ENCODE measurements around the gene FBXO45. TPM values are rescaled to one million over a fixed set of nuclear protein-coding genes. Genes with fewer than 3 reads are reported as not detected.

The FBXO45 gene
- total and polyA plus RNA-seq, 4 donors = 3.7 to 10.2 (median 5.9) TPM

GRCh38 chr3:196523841-196524240 is 44.6 kb upstream of the FBXO45 start:
- Histone ChIP-seq H3K36me3 (ENCODE audit: control insufficient read depth in 4 of 4, insufficient read depth in 4 of 4, low read length in 4 of 4) (no peaks in the 10 kb centered on the region), H3K4me3 (no peak overlapping the region), H3K27me3 (ENCODE audit: control insufficient read depth in 3 of 3, insufficient read depth in 3 of 3, low read length in 2 of 3) (no peaks in the 10 kb centered on the region), H3K27ac (ENCODE audit: low read depth in 1 of 2, low read length in 1 of 2) (no peak overlapping the region), H3K4me1 (ENCODE audit: control insufficient read depth in 5 of 5, insufficient read depth in 5 of 5, low read length in 5 of 5) (peaks cover 0 to 4% (median 0%) of the 10 kb centered on the region in 5 donors), H3K9ac (ENCODE audit: insufficient read depth in 1 of 2, low read length in 2 of 2) (no peak overlapping the region), H3K9me3 (ENCODE audit: control insufficient read depth in 4 of 4, insufficient read depth in 3 of 4, low read length in 3 of 4) (peaks cover 2 to 23% (median 12%) of the 10 kb centered on the region in 4 donors)
- ATAC-seq (ENCODE audit: insufficient read depth, low FRiP score) (no peak), DNase-seq (no peak)
- no peak for TF ChIP-seq CTCF (IDR thresholded peaks at IDR 0.05; ENCODE audit: control extremely low read depth, extremely low read depth)
- WGBS, 2 donors = 97 to 98% methylated on average over 4 of the region's 4 CpGs

- ATAC-seq (ENCODE audit: insufficient read depth, low FRiP score) (no peak), DNase-seq (no peak)
- Histone ChIP-seq H3K27ac (ENCODE audit: low read depth in 1 of 2, low read length in 1 of 2) (no peak overlapping the region), H3K36me3 (ENCODE audit: control insufficient read depth in 4 of 4, insufficient read depth in 4 of 4, low read length in 4 of 4) (no peaks in the 10 kb centered on the region), H3K9me3 (ENCODE audit: control insufficient read depth in 4 of 4, insufficient read depth in 3 of 4, low read length in 3 of 4) (peaks cover 0 to 19% (median 8%) of the 10 kb centered on the region in 4 donors), H3K4me1 (ENCODE audit: control insufficient read depth in 5 of 5, insufficient read depth in 5 of 5, low read length in 5 of 5) (peaks cover 0 to 5% (median 0%) of the 10 kb centered on the region in 5 donors), H3K27me3 (ENCODE audit: control insufficient read depth in 3 of 3, insufficient read depth in 3 of 3, low read length in 2 of 3) (no peaks in the 10 kb centered on the region), H3K9ac (ENCODE audit: insufficient read depth in 1 of 2, low read length in 2 of 2) (no peak overlapping the region), H3K4me3 (no peak overlapping the region)
- no peak for TF ChIP-seq CTCF (IDR thresholded peaks at IDR 0.05; ENCODE audit: control extremely low read depth, extremely low read depth)
- WGBS, 2 donors = 61 to 66% methylated on average over 5 of the region's 5 CpGs
Observed at GRCh38 chr3:196524527-196524926, 43.9 kb upstream of the FBXO45 start.

- no peak for TF ChIP-seq CTCF (IDR thresholded peaks at IDR 0.05; ENCODE audit: control extremely low read depth, extremely low read depth)
- DNase-seq (no peak), ATAC-seq (ENCODE audit: insufficient read depth, low FRiP score) (no peak)
- Histone ChIP-seq H3K9ac (ENCODE audit: insufficient read depth in 1 of 2, low read length in 2 of 2) (no peak overlapping the region), H3K27ac (ENCODE audit: low read depth in 1 of 2, low read length in 1 of 2) (no peak overlapping the region), H3K27me3 (ENCODE audit: control insufficient read depth in 3 of 3, insufficient read depth in 3 of 3, low read length in 2 of 3) (no peaks in the 10 kb centered on the region), H3K9me3 (ENCODE audit: control insufficient read depth in 4 of 4, insufficient read depth in 3 of 4, low read length in 3 of 4) (peaks cover 0 to 13% (median 5%) of the 10 kb centered on the region in 4 donors), H3K4me1 (ENCODE audit: control insufficient read depth in 5 of 5, insufficient read depth in 5 of 5, low read length in 5 of 5) (peaks cover 0 to 5% (median 0%) of the 10 kb centered on the region in 5 donors), H3K4me3 (no peak overlapping the region), H3K36me3 (ENCODE audit: control insufficient read depth in 4 of 4, insufficient read depth in 4 of 4, low read length in 4 of 4) (no peaks in the 10 kb centered on the region)
- 80 to 83% methylated on average over 4 of the region's 4 CpGs for WGBS, 2 donors
Observed at GRCh38 chr3:196525141-196525540, 43.3 kb upstream of the FBXO45 start.

All from lung (tissue), 12 donors.